A549 (cell line): Measurements from ENCODE around the gene TXNRD2. TPM values are rescaled to one million over a fixed set of nuclear protein-coding genes. Genes with fewer than 3 reads are reported as not detected.

Experiments
- ATAC-seq, 2 experiments: fragments of 200-7000 bp in 1 of 2; fragments of >200 bp in 1 of 2; cut with Nextera tagmentation in 1 of 2; cut with Tn5 transposase in 1 of 2; 3 replicates each; pipeline versions ENCODE4 v1.8.0 to v1.9.1; 2018 to 2020; ENCODE audit warnings: mild to moderate bottlenecking in 1 of 2, moderate library complexity in 1 of 2
- CTCF ChIA-PET: fragments of 300-600 bp; sonication (Branson Sonifier 250); formaldehyde crosslinking; extraction: SDS; loops from one replicate; lab custom pipeline; 2021; ENCODE audit warnings: antibody characterized with exemption, inconsistent platforms; lab: Yijun Ruan, JAX
- POLR2A ChIA-PET: fragments of 350-600 bp; formaldehyde crosslinking; extraction: SDS; loops from one replicate; lab custom pipeline; 2021; ENCODE audit warnings: antibody characterized with exemption, inconsistent platforms; lab: Yijun Ruan, JAX
- DNase-seq, 2 experiments: peaks; one replicate each; pipeline versions ENCODE4 v3.0.0 to v3.0.0-alpha.2; 2011 to 2016; ENCODE audit warnings: low read depth in 1 of 2, low spot score in 1 of 2
- FAIRE-seq: peaks from 2 replicates; lab custom pipeline; 2011; peaks lifted over from hg19 to GRCh38; lab: Jason Lieb, UNC
- H3K27ac ChIP-seq, 2 experiments: fragments of >200 bp; sonication (Bioruptor Twin); formaldehyde crosslinking; 3 replicates each; pipeline ENCODE4 v1.5.1; 2016 to 2017
- H3K4me1 ChIP-seq: fragments of >200 bp; sonication (Bioruptor Twin); formaldehyde crosslinking; 3 replicates; pipeline ENCODE4 v1.6.1; 2016
- H3K4me2 ChIP-seq: fragments of >200 bp; sonication (Bioruptor Twin); formaldehyde crosslinking; 3 replicates; pipeline ENCODE4 v1.6.1; 2016
- H3K4me3 ChIP-seq: fragments of >200 bp; sonication (Bioruptor Twin); formaldehyde crosslinking; 3 replicates; pipeline ENCODE4 v1.5.1; 2016
- H3K9me3 ChIP-seq: fragments of >200 bp; sonication (Bioruptor Twin); formaldehyde crosslinking; 3 replicates; pipeline ENCODE4 v1.6.1; 2016
- BHLHE40 ChIP-seq: IDR thresholded peaks from 2 replicates; pipeline ENCODE4 v1.6.1; 2012; ENCODE audit warnings: low read depth, low read length, inconsistent platforms
- CHD4 ChIP-seq: fragments of 200-600 bp; sonication (generic); IDR thresholded peaks from 2 replicates; pipeline ENCODE4 v1.6.1; 2016; ENCODE audit warnings: antibody characterized with exemption, mild to moderate bottlenecking, borderline replicate concordance
- EHMT2 ChIP-seq: fragments of 200-600 bp; sonication (generic); IDR thresholded peaks from 2 replicates; pipeline ENCODE4 v1.6.1; 2016; ENCODE audit warnings: antibody characterized with exemption, low read depth, mild to moderate bottlenecking, moderate library complexity
- HDAC2 ChIP-seq: fragments of 200-600 bp; sonication (generic); IDR thresholded peaks from 2 replicates; pipeline ENCODE4 v1.6.1; 2016
- HOXA7 ChIP-seq: fragments of 250-450 bp; sonication (Bioruptor Pico); IDR thresholded peaks from 2 replicates; pipeline ENCODE4 v1.5.0; 2020; ENCODE audit warnings: mild to moderate bottlenecking, moderate library complexity
- JUN ChIP-seq, 2 experiments: fragments of >200 bp; sonication (Bioruptor Twin); formaldehyde crosslinking; IDR thresholded peaks; 2 replicates in 1 of 2; 3 replicates in 1 of 2; pipeline ENCODE4 v1.6.1; 2016 to 2017
- KDM1A ChIP-seq: fragments of 200-600 bp; sonication (generic); IDR thresholded peaks from 2 replicates; pipeline ENCODE4 v1.6.1; 2016; ENCODE audit warnings: low read depth, mild to moderate bottlenecking
- MAZ ChIP-seq: fragments of 150-350 bp; IDR thresholded peaks from 2 replicates; pipeline ENCODE4 v1.6.1; 2014; ENCODE audit warnings: antibody characterized with exemption, low read depth, low read length, borderline replicate concordance
- MYC ChIP-seq: IDR thresholded peaks from 2 replicates; pipeline ENCODE4 v1.6.1; 2012; ENCODE audit warnings: mild to moderate bottlenecking, inconsistent platforms, low read length, improper control_type of control experiment, borderline replicate concordance
- NFE2L2 ChIP-seq: fragments of 150-350 bp; conservative IDR thresholded peaks from 2 replicates; pipeline ENCODE4 v1.6.1; 2014; ENCODE audit warnings: low read length
- PHF8 ChIP-seq: fragments of 200-600 bp; sonication (generic); IDR thresholded peaks from 2 replicates; pipeline ENCODE4 v1.6.1; 2016; ENCODE audit warnings: low read depth, mild to moderate bottlenecking, antibody characterized with exemption, moderate library complexity, borderline replicate concordance
- POLR2A ChIP-seq: IDR thresholded peaks from 2 replicates; pipeline ENCODE4 v1.6.1; 2012; ENCODE audit warnings: mild to moderate bottlenecking, low read length
- ZC3H11A ChIP-seq: fragments of 450-650 bp; IDR thresholded peaks from 2 replicates; pipeline ENCODE4 v1.6.1; 2014; ENCODE audit warnings: antibody characterized with exemption, mild to moderate bottlenecking
- ZFP36 ChIP-seq: fragments of 450-650 bp; IDR thresholded peaks from 2 replicates; pipeline ENCODE4 v1.6.1; 2014; ENCODE audit warnings: borderline replicate concordance; ENCODE audit not compliant: partially characterized antibody
- WGBS: methylation state at CpG from one replicate; pipeline ENCODE4 v1.1.6; 2017; ENCODE audit errors: missing lambda C conversion rate; 5-methylcytosine and 5-hydroxymethylcytosine counted together
- polyA plus RNA-seq, 4 experiments: library from polyadenylated mRNA; depleted of rRNA in 3 of 4; stranded (reverse); fragments of >200 nt; fragmentation: RNase III in 1 of 4; extraction: RNeasy Plus Mini Kit Qiagen cat#74134 plus additional on column Dnase treatment in 1 of 4; gene quantifications; 2 replicates in 3 of 4; 3 replicates in 1 of 4; pipeline ENCODE4 v1.2.3, GENCODE V29; 2011 to 2017
- TF ChIP-seq, protein P1 (sequence below): fragments of >200 bp; sonication (Bioruptor Twin); formaldehyde crosslinking; IDR thresholded peaks from 3 replicates; pipeline ENCODE4 v1.5.1; 2016
- TF ChIP-seq, protein P2 (sequence below): IDR thresholded peaks from 2 replicates; pipeline ENCODE4 v1.6.1; 2012

TXNRD2 gene
- polyA plus RNA-seq, 2 of the 4 experiments (the other 2 are of a cell fraction) = 16.3 to 25.6 TPM

- H3K9me3 ChIP-seq = no peaks in the 10 kb centered on the region
- H3K4me1 ChIP-seq = peaks cover 24% of the 10 kb centered on the region
- POLR2A ChIA-PET = no interaction called here
- FAIRE-seq (no peak), DNase-seq (no peak), ATAC-seq (peak in 1 of 2 experiments; percentile 14; a peak in 3 of 6 replicates)
- H3K27ac ChIP-seq = peak overlapping the region; percentile 87 to 98
- peak; percentile 50; the same call in 1 of the 2 replicates for TF ChIP-seq PHF8
- TF ChIP-seq, protein P1, sequence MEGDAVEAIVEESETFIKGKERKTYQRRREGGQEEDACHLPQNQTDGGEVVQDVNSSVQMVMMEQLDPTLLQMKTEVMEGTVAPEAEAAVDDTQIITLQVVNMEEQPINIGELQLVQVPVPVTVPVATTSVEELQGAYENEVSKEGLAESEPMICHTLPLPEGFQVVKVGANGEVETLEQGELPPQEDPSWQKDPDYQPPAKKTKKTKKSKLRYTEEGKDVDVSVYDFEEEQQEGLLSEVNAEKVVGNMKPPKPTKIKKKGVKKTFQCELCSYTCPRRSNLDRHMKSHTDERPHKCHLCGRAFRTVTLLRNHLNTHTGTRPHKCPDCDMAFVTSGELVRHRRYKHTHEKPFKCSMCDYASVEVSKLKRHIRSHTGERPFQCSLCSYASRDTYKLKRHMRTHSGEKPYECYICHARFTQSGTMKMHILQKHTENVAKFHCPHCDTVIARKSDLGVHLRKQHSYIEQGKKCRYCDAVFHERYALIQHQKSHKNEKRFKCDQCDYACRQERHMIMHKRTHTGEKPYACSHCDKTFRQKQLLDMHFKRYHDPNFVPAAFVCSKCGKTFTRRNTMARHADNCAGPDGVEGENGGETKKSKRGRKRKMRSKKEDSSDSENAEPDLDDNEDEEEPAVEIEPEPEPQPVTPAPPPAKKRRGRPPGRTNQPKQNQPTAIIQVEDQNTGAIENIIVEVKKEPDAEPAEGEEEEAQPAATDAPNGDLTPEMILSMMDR = no peak
- 2% methylated on average over 20 of the region's 49 CpGs for WGBS
- CTCF ChIA-PET = interaction anchor here (0.6 to 2.3 kb wide), 6 partner anchors 9 to 98 kb away, joined by 3 to 9 read pairs (median 4); no protein-coding TSS in a partner anchor
- peak overlapping the region; percentile 76 for H3K4me3 ChIP-seq
- peak overlapping the region; percentile 99 for H3K4me2 ChIP-seq
These were observed 87.5 kb downstream of the TXNRD2 start for GRCh38 chr22:19853879-19854777.

- Histone ChIP-seq H3K4me2 (peak overlapping the region; percentile 99), H3K9me3 (no peaks in the 10 kb centered on the region), H3K4me1 (peaks cover 32% of the 10 kb centered on the region), H3K4me3 (peak overlapping the region; percentile 76), H3K27ac (peak overlapping the region; percentile 87 to 98)
- ChIA-PET CTCF (interaction anchor here (0.6 to 1.5 kb wide), 4 partner anchors 12 to 47 kb away, joined by 3 to 4 read pairs (median 3); no protein-coding TSS in a partner anchor), POLR2A (no interaction called here)
- no peak for DNase-seq
- 58% methylated on average over 8 of the region's 11 CpGs for WGBS
- TF ChIP-seq MAZ (no peak), CHD4 (no peak), KDM1A (no peak), ZFP36 (no peak), MYC (no peak), HDAC2 (no peak)
- TF ChIP-seq, all 56 proteins: peak for 0
- no peak for ATAC-seq
- no peak for FAIRE-seq
These were observed 88.3 kb downstream of the TXNRD2 start for GRCh38 chr22:19853058-19853878.

GRCh38 chr22:19852177-19852781 is 89.3 kb downstream of the TXNRD2 start:
- no peak for ATAC-seq
- 90% methylated on average over 10 of the region's 12 CpGs for WGBS
- Histone ChIP-seq H3K4me2 (peak overlapping the region; percentile 99; the same call in 2 of the 3 replicates), H3K4me3 (no peak overlapping the region), H3K4me1 (peaks cover 32% of the 10 kb centered on the region), H3K27ac (no peak overlapping the region), H3K9me3 (no peaks in the 10 kb centered on the region)
- ChIA-PET CTCF (interaction anchor here (0.7 to 1.6 kb wide), 4 partner anchors 9 to 121 kb away, joined by 3 to 4 read pairs (median 4); no protein-coding TSS in a partner anchor), POLR2A (no interaction called here)
- TF ChIP-seq POLR2A (no peak), ZC3H11A (no peak), NFE2L2 (no peak), HOXA7 (CRISPR knock-in tag) (no peak), JUN (IDR thresholded peaks at IDR 0.05) (no peak), BHLHE40 (no peak), KDM1A (no peak), EHMT2 (no peak)
- TF ChIP-seq, protein P2, sequence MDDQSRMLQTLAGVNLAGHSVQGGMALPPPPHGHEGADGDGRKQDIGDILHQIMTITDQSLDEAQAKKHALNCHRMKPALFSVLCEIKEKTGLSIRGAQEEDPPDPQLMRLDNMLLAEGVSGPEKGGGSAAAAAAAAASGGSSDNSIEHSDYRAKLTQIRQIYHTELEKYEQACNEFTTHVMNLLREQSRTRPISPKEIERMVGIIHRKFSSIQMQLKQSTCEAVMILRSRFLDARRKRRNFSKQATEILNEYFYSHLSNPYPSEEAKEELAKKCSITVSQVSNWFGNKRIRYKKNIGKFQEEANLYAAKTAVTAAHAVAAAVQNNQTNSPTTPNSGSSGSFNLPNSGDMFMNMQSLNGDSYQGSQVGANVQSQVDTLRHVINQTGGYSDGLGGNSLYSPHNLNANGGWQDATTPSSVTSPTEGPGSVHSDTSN = no peak
- no peak for DNase-seq
- no peak for FAIRE-seq
